CD4-positive, alpha-beta T cell treated with Interleukin-6 for 4 hours (primary cell): Measurements from ENCODE around the gene HSF2BP.
"Not testable (repeated sequence)": the region's sequence is repeated elsewhere in the genome, so short reads cannot be mapped to it uniquely, and the experiment has no call there.

Source experiments
- DNase-seq: peaks from one replicate; pipeline ENCODE4 v3.0.0-alpha.2; 2020; ENCODE audit warnings: mixed read lengths

Gene HSF2BP

GRCh38 chr21:43616861-43617260, 42.4 kb downstream of the HSF2BP start:
- not testable (repeated sequence) for DNase-seq

- DNase-seq = no peak
These were observed 44.4 kb downstream of the HSF2BP start for GRCh38 chr21:43614839-43615238.

- no peak for DNase-seq
These were observed 45.3 kb downstream of the HSF2BP start for GRCh38 chr21:43613755-43614638.

GRCh38 chr21:43611598-43612369, 47.5 kb downstream of the HSF2BP start:
- no peak for DNase-seq

- DNase-seq = no peak
These were observed 49.6 kb downstream of the HSF2BP start for GRCh38 chr21:43609501-43610340.

- DNase-seq = no peak
These were observed 50.6 kb downstream of the HSF2BP start for GRCh38 chr21:43608664-43609063.

- no peak for DNase-seq
These were observed 51.1 kb downstream of the HSF2BP start for GRCh38 chr21:43608225-43608624.

- no peak for DNase-seq
These were observed 53.7 kb downstream of the HSF2BP start for GRCh38 chr21:43605320-43606215.

- no peak for DNase-seq
These were observed 54.6 kb downstream of the HSF2BP start for GRCh38 chr21:43604505-43605204.

GRCh38 chr21:43603641-43604504, 55.4 kb downstream of the HSF2BP start:
- no peak for DNase-seq

- DNase-seq = no peak
These were observed 56.1 kb downstream of the HSF2BP start for GRCh38 chr21:43603233-43603626.

- no peak for DNase-seq
These were observed 56.7 kb downstream of the HSF2BP start for GRCh38 chr21:43602266-43603232.

- DNase-seq = no peak
These were observed 58.5 kb downstream of the HSF2BP start for GRCh38 chr21:43600642-43601402.

GRCh38 chr21:43599728-43600127, 59.6 kb downstream of the HSF2BP start:
- DNase-seq = no peak

GRCh38 chr21:43598416-43599120, 60.7 kb downstream of the HSF2BP start:
- DNase-seq = no peak

GRCh38 chr21:43597540-43598250, 61.6 kb downstream of the HSF2BP start:
- DNase-seq = no peak

GRCh38 chr21:43597052-43597451, 62.2 kb downstream of the HSF2BP start:
- DNase-seq = no peak
